ENCODE results near the gene PREX1.

PREX1 gene

GRCh38 chr20:48659858-48660257 lies 167.9 kb downstream of the PREX1 start:
- Histone ChIP-seq H3K27me3 (no peaks in the 10 kb centered on the region), H4K20me1 (peaks cover 0 to 93% (median 0%) of the 10 kb centered on the region in 11 experiments; a peak in 7 of 22 replicates), H3K36me3 (peaks cover 0 to 92% (median 24%) of the 10 kb centered on the region in 11 experiments; a peak in 15 of 22 replicates), H3K27ac (peak overlapping the region in 2 of 11 experiments; percentile 17 to 45; a peak in 1 of 22 replicates), H3K9me3 (replicated peaks in 1 of 11) (peaks cover 0 to 13% (median 10%) of the 10 kb centered on the region in 11 experiments; a peak in 12 of 22 replicates), H3K4me1 (peaks cover 16 to 67% (median 59%) of the 10 kb centered on the region in 10 experiments), H3K4me2 (peak overlapping the region; percentile 30 to 66 (median 51); a peak in 20 of 22 replicates), H3K9ac (peak overlapping the region in 3 of 11 experiments; percentile 2 to 31 (median 29); a peak in 3 of 22 replicates), H3K4me3 (no peak overlapping the region)
- TF ChIP-seq Cebpa-rat (IDR thresholded peaks at IDR 0.05), result no peak

GRCh38 chr20:48658505-48658904 lies 169.3 kb downstream of the PREX1 start:
- Histone ChIP-seq H3K4me3 (no peak overlapping the region), H3K9me3 (replicated peaks in 1 of 11) (peaks cover 0 to 13% (median 10%) of the 10 kb centered on the region in 11 experiments; a peak in 12 of 22 replicates), H3K4me2 (peak overlapping the region in 8 of 11 experiments; percentile 11 to 55 (median 42); a peak in 15 of 22 replicates), H3K27me3 (no peaks in the 10 kb centered on the region), H3K27ac (peak overlapping the region in 7 of 11 experiments; percentile 5 to 53 (median 14); a peak in 7 of 22 replicates), H3K9ac (peak overlapping the region in 5 of 11 experiments; percentile 1 to 31 (median 26); a peak in 4 of 22 replicates), H3K36me3 (peaks cover 0 to 93% (median 37%) of the 10 kb centered on the region in 11 experiments; a peak in 15 of 22 replicates), H3K4me1 (peaks cover 16 to 62% (median 57%) of the 10 kb centered on the region in 10 experiments), H4K20me1 (peaks cover 0 to 95% (median 0%) of the 10 kb centered on the region in 11 experiments; a peak in 7 of 22 replicates)
- no peak for TF ChIP-seq Cebpa-rat (IDR thresholded peaks at IDR 0.05)

GRCh38 chr20:48658198-48658476 lies 169.7 kb downstream of the PREX1 start:
- Histone ChIP-seq H3K27ac (peak overlapping the region in 5 of 11 experiments; percentile 5 to 53 (median 38); a peak in 5 of 22 replicates), H3K27me3 (no peaks in the 10 kb centered on the region), H3K4me1 (peaks cover 16 to 58% (median 56%) of the 10 kb centered on the region in 10 experiments), H3K9me3 (replicated peaks in 1 of 11) (peaks cover 0 to 13% (median 10%) of the 10 kb centered on the region in 11 experiments; a peak in 12 of 22 replicates), H3K36me3 (peaks cover 0 to 93% (median 40%) of the 10 kb centered on the region in 11 experiments; a peak in 16 of 22 replicates), H4K20me1 (peaks cover 0 to 95% (median 0%) of the 10 kb centered on the region in 11 experiments; a peak in 7 of 22 replicates), H3K9ac (peak overlapping the region in 4 of 11 experiments; percentile 1 to 31 (median 28); a peak in 3 of 22 replicates), H3K4me3 (no peak overlapping the region), H3K4me2 (peak overlapping the region in 8 of 11 experiments; percentile 11 to 55 (median 42); a peak in 15 of 22 replicates)
- TF ChIP-seq Cebpa-rat (IDR thresholded peaks at IDR 0.05), result no peak

GRCh38 chr20:48657426-48658197 lies 170.2 kb downstream of the PREX1 start:
- Histone ChIP-seq H3K9me3 (replicated peaks in 1 of 11) (peaks cover 0 to 13% (median 10%) of the 10 kb centered on the region in 11 experiments; a peak in 12 of 22 replicates), H3K4me1 (peaks cover 16 to 54% (median 51%) of the 10 kb centered on the region in 10 experiments), H3K9ac (peak overlapping the region in 3 of 11 experiments; percentile 5 to 29 (median 26); a peak in 1 of 22 replicates), H4K20me1 (peaks cover 0 to 95% (median 0%) of the 10 kb centered on the region in 11 experiments; a peak in 7 of 22 replicates), H3K27ac (peak overlapping the region in 5 of 11 experiments; percentile 5 to 53 (median 38); a peak in 5 of 22 replicates), H3K4me3 (no peak overlapping the region), H3K4me2 (peak overlapping the region in 8 of 11 experiments; percentile 34 to 55 (median 48); a peak in 16 of 22 replicates), H3K36me3 (peaks cover 0 to 93% (median 45%) of the 10 kb centered on the region in 11 experiments; a peak in 17 of 22 replicates), H3K27me3 (no peaks in the 10 kb centered on the region)
- no peak for TF ChIP-seq Cebpa-rat (IDR thresholded peaks at IDR 0.05)

- Histone ChIP-seq H3K4me1 (peaks cover 12 to 45% (median 42%) of the 10 kb centered on the region in 10 experiments), H3K9ac (peak overlapping the region in 3 of 11 experiments; percentile 5 to 27 (median 18); a peak in 1 of 22 replicates), H4K20me1 (peaks cover 0 to 95% (median 0%) of the 10 kb centered on the region in 11 experiments; a peak in 7 of 22 replicates), H3K4me3 (no peak overlapping the region), H3K27me3 (no peaks in the 10 kb centered on the region), H3K27ac (0 out of 22 replicates have a peak overlapping the region, but pooled peaks of 1 of the 11 experiments have one; percentile 12), H3K4me2 (peak overlapping the region in 8 of 11 experiments; percentile 22 to 55 (median 38); a peak in 13 of 22 replicates), H3K36me3 (peaks cover 0 to 93% (median 54%) of the 10 kb centered on the region in 11 experiments; a peak in 17 of 22 replicates), H3K9me3 (replicated peaks in 1 of 11) (peaks cover 0 to 13% (median 10%) of the 10 kb centered on the region in 11 experiments; a peak in 12 of 22 replicates)
- TF ChIP-seq Cebpa-rat (IDR thresholded peaks at IDR 0.05), result no peak
These were observed 171.1 kb downstream of the PREX1 start for GRCh38 chr20:48656661-48657211.

GRCh38 chr20:48656137-48656536 lies 171.7 kb downstream of the PREX1 start:
- H3K27me3 ChIP-seq, result no peaks in the 10 kb centered on the region
- peaks cover 11 to 41% (median 39%) of the 10 kb centered on the region in 10 experiments for H3K4me1 ChIP-seq
- peaks cover 0 to 96% (median 60%) of the 10 kb centered on the region in 11 experiments; a peak in 17 of 22 replicates for H3K36me3 ChIP-seq
- H3K9me3 ChIP-seq (replicated peaks in 1 of 11), result peaks cover 0 to 13% (median 10%) of the 10 kb centered on the region in 11 experiments; a peak in 12 of 22 replicates
- H3K4me2 ChIP-seq, result peak overlapping the region in 8 of 11 experiments; percentile 22 to 55 (median 38); a peak in 11 of 22 replicates
- peaks cover 0 to 97% (median 0%) of the 10 kb centered on the region in 11 experiments; a peak in 7 of 22 replicates for H4K20me1 ChIP-seq
- 0 out of 22 replicates have a peak overlapping the region, but pooled peaks of 1 of the 11 experiments have one; percentile 12 for H3K27ac ChIP-seq
- no peak overlapping the region for H3K4me3 ChIP-seq
- no peak for TF ChIP-seq Cebpa-rat (IDR thresholded peaks at IDR 0.05)
- H3K9ac ChIP-seq, result peak overlapping the region in 4 of 11 experiments; percentile 5 to 27 (median 12); a peak in 1 of 22 replicates

GRCh38 chr20:48653706-48654051 lies 174.1 kb downstream of the PREX1 start:
- Histone ChIP-seq H4K20me1 (peaks cover 0 to 100% (median 0%) of the 10 kb centered on the region in 11 experiments; a peak in 7 of 22 replicates), H3K4me1 (peaks cover 0 to 32% (median 26%) of the 10 kb centered on the region in 10 experiments; a peak in 17 of 20 replicates), H3K4me2 (no peak overlapping the region), H3K36me3 (peaks cover 20 to 100% (median 72%) of the 10 kb centered on the region in 11 experiments; a peak in 21 of 22 replicates), H3K27me3 (no peaks in the 10 kb centered on the region), H3K27ac (no peak overlapping the region), H3K9ac (no peak overlapping the region), H3K9me3 (replicated peaks in 1 of 11) (no peaks in the 10 kb centered on the region), H3K4me3 (no peak overlapping the region)
- no peak for TF ChIP-seq Cebpa-rat (IDR thresholded peaks at IDR 0.05)
